HG03439 (cell line): Measurements from ENCODE around the gene LRMDA.

Source experiments
- ATAC-seq: cut with Tn5 transposase; IDR thresholded peaks from one replicate; pipeline ENCODE4 v1.9.1; 2021; ENCODE audit warnings: mild to moderate bottlenecking, moderate library complexity; ENCODE audit not compliant: unreplicated experiment

LRMDA gene

DNA sequence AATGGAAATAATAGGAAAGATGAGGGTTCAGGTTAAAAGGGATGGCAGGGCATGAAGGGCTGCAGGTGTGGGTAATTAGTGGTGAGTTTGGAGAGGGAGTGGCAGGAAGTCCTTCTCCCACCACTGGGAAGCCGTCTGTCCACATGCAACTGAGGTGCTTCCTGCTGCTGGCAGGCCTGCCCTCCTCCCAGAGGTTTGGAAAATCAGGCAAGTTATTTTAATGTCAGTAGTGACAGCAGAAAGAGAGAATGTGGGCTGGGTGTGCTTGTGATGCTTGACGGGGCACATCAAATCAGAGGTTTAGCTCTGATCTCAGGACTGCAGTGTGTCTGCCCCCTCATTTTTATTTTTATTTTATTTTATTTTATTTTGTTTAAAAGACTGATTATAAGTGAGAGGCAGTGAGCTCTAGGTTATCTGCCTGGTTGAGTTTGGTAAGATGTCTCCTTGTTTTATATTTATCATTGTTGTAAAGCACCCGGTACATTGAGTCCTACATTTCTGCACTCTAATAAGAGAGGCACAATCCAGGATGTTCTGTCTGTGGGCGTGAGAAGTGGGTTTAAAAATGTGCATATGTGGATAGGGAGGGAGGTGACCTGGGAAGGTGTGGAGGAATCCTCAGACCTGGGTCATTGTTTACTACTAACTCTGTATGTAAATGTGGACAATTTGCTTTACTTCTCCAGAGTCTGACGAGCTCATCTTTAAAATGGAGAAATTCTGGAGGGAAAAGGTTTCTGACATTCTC lies 504.4 kb downstream of the LRMDA start:
- no peak for ATAC-seq

DNA sequence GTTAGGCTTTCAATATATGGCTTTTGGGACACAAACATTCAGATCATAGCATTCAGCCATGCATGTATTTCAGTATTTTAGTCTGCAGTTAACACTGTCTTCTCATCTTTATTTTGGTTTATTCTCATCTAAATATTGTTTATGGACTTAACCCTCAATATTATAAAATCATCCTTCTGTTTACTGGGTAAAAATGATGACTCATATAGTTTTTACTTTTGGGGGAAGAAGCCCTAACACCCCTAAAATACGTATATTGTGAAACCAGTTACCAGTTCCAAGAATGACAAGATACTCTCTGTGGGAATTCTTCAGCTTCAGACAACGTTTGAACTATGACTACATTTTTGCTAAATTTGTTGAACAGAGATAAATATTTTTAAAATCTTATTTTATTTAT lies 505.4 kb downstream of the LRMDA start:
- ATAC-seq = no peak

DNA sequence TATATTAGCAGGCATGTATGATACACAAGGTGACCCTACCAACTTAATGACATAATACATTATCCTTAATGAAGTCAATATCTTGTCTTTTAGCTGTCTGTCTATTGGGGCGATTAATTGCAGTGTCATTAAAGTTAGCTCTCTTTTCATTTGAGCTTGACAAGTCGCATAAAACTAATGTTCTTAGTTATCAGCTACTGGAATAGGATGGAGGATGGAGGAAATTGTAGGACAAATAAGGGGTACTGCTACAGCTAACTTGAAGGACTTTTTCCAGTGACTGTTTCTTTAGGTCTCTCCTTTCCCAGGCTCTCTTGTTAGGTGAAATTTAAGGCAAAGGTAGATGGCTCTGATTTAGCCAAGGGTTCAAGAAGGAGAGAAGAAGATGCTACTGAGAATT lies 506.4 kb downstream of the LRMDA start:
- ATAC-seq = no peak

DNA sequence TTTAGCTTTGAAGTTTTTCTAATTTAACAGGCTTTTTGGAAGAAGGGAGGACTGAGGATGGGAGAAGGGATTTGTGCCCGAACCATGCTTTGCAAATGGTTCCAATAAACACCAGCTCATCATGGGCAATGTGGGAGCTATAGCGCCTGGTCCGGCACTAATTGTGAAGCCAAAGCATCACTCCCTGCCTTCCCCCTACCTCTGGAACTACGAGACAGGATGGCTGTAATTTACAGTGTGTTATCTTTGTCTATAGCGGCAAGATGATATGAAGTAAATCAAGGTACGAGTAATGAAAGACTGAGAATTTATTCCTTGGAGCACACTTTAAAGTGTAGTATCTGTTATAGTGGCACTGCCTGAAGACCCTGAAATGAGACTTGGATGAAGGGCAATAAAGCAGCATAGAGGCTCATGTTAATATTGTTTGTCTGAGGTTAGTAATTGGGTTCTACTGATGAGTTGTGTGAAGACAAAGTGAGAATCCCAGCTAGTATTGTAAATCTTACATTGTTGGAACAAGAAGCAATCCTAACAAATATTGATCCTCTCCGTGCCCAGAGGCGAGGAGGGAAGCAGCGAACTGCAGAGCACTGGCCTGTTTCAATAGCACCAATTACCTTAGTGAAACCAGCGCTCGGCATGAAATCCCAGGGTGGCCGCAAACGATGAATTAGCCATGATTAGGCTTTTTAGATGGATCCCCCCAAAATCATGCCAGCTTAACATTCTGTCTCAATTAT lies 507.1 kb downstream of the LRMDA start:
- ATAC-seq = no peak

DNA sequence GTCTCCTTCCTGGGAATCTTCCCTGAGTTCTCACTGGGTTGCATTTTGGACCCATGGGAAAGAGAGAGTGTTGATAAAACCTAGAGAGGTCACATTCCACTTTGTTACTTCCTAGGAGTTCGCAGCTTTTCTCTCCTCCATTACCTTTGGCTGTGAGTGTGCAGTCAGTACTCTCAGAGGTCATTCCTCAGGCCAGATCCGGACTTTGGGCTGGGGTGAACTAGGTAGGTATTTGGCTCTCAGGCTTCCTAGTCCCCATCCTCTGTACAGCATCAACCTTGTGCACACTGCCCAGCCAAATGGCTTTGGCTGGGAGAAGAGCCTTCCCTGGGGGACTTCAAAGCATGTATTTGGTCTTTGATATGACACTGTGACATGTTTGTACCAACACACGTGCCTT lies 508.1 kb downstream of the LRMDA start:
- ATAC-seq = no peak

DNA sequence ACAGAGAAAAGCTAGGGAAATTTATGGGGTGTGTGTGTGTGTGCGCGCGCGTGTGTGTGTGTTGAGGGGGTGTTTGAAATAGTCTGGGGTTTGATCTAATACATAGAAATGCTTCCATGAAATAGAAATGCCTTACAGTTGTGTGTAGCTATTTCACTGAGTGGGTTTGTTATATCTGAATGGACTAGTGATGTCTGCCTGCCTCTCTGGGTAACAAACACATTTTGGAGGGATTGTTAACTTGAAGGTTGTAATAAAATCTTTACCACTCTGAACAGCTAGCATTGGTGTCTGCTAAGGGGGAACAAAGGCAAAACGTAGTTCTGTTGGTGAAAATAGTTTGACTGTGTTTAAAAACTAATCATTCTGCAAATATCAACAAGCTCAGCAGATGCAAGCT lies 509.3 kb downstream of the LRMDA start:
- no peak for ATAC-seq

DNA sequence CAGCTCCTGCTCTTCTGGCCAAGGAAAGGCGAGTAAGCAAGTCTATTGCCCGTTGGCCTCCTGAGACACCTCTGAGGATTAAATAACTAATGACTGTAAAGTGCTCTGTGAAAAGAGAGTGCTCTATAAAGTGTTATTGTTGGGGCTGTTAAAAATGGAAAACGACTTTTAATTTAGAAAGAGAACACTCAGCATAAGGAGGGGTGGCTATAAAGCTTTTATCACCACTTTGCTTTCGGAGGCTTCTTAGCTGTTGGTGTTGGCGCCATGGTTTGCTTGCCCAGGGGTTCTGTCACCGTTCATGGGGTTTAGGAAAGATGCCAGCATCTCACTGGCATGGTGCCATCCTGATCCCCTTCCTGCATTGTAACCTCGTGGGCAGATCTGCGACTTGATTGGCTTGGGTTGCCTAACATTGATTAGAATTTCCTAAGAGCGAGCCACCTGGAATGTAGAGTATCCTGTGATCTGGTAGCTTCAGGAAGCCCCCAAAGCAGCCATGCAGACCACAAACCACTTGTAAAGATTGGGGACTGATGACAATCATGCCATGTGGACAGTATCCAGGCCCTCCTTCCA lies 509.9 kb downstream of the LRMDA start:
- no peak for ATAC-seq

DNA sequence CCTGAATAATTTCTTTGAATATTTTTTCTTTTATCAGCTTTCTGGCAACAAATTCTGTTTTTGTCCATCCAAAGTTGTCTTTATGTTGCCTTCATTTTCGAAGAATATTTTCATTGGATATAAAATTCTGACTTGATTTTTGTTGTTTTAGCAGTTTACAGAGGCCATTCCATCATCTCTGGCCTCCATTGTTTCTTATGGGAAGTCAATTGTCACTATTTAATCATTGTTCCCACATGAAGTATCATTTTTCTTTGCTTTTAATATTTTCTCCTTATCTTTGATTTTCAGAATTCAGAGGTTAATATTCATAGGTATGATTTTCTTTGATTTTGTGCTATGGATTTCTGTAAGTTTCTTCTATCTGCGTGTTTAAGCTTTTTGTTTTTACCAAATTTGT lies 512.6 kb downstream of the LRMDA start:
- ATAC-seq = no peak

DNA sequence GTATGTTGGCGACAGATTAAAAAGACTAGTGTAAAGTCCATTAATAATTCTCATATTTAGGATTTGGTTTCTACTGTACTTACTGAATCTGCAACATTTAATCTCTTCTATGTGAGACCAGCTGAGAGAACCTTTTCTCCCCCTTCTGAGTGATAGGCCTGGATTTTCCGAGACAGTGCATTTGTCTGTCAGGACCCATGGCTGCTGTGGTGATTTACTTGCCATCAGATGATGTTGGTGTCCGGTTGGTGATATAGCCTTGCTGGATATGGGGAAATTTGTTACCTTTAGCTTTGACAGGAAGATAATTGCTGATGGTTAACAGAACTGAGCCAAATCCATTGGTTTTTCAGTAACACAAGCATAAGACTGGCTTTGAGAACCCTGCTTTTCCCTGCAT lies 517.2 kb downstream of the LRMDA start:
- no peak for ATAC-seq

DNA sequence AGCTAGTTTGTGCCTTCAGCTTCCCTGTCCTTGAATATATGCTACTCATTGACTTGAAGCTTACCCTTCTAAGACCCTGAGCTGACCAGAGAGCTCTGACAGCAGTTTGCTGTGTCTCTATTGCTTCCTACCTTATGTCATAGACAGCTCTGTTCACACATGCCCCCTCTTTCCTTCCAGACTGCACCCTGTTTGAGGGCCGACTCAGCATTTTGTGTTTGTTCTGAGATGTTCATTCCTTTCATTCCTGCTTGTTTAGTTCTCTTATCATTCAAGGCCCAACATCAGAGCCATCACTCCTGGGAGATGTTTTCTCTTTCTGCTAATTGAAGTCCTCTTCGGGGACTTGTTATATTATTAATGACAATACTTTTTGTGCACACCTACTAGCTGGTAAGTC lies 518.9 kb downstream of the LRMDA start:
- no peak for ATAC-seq

DNA sequence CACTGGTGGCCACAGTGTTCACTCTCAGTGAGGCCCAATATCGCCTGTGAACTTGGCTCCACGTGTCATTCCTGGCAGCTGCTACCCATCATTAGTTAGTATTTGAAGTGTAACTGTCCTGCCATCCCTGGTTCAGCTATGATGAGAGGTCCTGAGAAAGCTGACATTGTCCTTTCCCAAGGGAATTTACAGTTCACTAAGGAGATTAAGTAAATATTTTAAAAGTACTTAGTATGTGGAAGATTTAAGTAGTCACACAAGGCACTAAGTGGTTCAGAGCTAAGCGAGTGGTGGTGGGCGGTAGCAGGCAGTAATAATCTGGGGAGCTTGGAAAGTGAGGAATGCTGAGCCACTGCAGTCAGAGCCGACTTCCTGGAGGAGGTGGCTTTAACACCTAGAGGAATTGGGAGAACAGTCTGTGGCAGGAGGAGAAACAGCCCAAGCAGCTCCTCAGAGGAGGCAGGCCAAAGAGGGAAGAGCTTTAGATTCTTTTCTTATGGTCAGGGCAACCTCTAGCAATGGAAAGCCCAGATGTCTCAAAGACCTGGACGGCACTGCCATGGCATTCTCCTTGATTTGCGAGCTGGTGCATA lies 519.7 kb downstream of the LRMDA start:
- no peak for ATAC-seq

DNA sequence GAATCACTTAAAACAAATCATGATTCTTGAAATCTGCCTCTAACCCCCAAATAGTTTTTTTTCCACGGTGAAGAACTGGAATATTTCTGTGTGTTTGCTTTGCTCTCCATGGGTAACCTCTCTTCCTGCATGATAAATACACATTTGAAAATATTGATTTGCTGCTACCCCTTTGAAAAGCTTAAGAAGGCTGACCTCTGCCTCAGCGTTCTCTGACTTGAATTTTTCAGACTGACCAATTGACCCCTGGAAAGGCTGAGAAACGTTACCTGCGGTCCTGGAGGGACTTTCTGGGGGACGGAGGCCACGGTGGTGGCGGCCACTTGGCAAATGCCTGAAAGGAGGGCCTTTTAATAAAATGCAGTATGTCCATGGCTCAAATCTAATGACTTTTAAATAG lies 520.2 kb downstream of the LRMDA start:
- no peak for ATAC-seq

DNA sequence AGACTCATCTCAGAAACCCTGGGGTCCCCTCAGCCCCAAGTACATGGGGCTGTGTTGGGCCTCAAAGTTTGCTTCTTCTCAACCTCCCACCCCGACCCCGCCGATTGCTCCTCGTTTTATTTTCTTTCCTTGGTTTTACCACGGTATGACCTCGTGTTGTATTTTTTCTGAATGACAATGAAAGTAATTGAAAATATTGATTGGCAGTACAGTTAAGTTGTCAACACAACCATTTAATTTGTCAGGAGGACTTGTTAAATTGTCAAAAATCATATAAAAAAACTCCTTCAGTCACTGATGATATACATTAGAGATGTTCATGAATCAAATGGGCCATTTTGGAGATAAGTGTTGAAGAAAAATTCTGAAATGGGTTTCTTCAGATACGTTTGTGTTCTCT lies 520.7 kb downstream of the LRMDA start:
- no peak for ATAC-seq

DNA sequence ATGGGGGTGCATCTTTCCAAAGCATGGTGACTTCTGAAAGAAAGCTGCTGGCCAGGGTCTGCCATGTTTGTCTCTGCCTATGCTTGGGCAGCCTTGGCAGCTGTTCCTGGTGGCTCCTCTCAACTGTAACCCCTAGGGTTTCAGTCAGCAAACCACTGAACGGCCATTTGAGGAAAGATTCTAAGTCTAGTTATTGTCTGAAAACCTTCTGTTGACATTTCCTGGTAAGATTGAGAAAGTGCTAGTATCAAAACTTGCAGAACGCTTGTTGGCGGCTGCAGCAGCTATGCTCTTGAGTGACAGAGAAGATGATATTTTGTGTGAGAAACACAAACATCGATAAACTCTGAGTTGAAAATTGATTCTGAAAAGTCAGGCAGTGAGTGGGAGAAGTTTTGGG lies 523.1 kb downstream of the LRMDA start:
- no peak for ATAC-seq

DNA sequence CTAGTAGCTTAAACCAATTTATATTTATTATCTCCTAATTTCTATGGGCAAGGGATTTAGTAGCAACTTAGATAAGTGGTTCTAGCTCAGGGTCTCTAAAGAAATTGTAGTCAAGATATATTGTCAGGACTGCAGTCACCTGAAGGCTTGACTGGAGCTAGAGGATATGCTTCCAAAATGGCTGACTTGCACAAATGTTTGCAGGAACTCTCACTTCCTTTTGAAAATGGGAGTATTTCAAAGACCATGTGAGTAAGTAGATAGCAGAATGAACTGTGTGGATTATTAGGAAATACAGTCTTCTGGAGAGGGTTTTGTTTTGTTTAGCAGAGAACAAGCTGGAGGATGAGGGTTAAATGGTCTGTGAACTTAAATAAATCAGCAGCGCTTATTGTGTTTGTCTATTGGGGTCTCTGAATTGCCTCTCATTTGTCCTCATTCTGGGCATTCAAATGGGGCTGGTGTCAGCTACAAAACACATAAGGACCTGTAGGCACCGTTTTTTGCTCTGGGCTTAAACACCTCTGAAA lies 524.6 kb downstream of the LRMDA start:
- ATAC-seq = no peak

DNA sequence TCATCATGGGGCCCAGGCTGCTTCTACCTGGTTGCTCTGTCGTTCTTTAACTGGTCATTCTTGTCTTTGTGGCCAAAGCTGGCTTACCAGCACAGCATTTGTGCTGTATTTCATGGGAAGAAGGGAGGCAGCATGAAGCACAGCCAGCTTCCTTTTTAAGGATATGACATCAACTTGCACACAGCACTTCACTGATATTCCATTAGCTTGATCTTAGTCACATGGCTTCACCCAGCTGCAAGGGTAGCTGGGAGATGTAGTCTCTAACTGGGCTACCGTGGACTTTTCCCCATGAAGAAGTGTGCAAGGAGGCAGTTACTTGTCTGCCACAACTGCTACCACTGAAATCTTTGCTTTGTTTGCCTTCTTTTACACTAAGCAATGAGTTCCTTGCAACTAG lies 525.2 kb downstream of the LRMDA start:
- no peak for ATAC-seq

DNA sequence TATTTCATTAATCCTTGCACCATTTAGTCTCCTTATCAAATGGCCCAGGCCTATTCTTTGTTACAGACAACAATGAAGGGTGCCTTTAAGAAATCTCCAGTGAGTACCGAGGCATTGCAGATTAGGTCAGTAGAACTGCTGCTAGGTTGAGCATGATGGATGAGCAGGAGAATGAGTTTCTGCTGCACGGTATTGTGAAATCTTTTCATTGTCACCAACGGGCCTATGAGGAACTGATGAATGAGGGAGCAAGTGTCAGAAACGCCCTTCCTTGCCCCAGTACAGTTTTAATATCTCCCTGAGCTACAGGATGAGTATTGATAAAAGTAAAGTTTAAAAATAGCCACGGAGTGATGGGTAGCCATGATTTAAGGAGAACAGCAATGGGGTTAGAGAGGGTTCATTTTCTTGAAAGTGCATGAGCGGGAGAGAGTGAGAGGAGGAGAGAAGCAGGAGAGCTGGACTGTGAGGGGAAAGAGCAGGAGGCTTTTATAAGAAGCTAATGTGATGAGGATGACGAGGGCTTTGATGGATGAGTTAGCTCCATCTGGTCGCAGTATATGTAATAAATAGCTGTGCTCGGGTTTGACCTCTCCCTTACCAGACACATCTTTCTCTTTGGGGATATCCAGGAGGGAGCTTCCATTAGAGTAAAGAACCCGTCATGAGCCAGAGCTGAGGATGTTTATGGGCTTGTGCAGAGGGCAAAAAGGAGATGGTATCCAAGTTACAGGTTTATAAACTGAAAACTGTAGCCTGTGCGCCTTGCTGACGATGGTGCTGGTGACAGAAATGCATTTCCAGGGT lies 526.1 kb downstream of the LRMDA start:
- no peak for ATAC-seq

DNA sequence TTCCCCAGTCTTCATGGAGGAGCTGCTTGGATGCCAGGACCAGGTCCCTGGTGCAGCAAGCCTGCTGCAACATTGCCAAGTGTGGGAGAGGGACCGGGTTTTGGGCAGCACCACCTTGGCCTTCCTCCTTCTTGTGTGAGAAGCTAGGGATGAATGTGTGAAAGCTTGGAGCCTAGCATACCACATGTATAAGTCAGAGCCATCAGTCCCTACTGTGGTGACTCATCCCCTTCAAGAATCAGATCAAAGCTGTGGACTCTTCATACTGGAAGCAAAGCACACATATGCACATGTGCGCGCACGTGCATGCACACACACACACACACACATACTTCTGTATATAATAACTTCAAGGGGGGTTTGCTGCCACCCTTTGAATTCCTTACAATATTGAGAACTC lies 527.8 kb downstream of the LRMDA start:
- ATAC-seq = no peak

DNA sequence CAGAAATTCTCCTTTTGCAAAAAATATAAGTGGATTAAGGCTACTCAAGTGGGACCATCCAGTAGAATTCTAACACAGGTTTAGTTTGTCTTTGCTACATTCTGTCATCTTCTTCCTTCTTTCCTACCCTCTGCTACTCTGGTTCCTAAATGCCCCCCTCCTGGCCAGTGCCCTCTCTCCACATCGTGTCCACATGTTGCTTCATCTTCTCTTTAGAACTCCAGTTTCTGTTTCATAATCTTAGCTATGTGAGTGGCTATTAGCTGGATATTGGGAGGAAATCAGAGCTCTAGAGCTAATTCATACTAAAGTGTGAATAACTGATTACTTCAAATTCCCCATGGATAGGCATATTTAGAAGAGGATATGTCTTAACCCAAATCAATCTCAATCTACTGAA lies 528.5 kb downstream of the LRMDA start:
- ATAC-seq = no peak

DNA sequence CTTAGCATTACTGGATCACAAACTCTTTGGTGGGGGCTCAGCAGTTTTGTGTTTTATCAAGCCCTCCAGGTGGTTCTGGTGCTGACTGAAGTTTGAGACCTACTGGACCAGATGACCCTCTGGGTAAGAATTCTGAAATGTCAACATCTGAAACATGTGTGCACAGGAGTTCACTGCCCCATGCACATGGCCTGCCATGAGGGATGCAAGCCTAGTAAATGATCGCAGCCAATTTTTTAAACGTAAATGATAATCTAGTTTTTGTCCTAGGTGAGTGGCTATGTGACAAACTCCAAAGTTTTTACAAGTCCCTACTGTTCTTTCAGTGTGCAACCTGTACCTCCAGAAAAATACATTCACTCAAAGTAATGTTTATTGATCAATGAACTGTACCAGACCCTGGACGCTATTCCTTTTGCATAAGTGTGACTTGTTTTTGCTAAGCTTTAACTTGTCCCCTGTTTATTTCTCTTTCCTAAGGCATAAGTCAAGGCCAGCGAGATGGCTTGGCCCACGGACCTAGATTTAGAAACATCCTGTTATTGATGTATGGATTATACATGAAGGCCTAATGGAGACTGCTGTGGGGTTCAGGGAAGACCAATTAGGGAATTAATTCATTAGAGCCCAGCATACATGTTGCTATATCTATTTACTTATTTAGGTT lies 531.1 kb downstream of the LRMDA start:
- ATAC-seq = no peak
